ENCODE measurements around the gene INF2.
"Not testable (repeated sequence)": the region's sequence is repeated elsewhere in the genome, so short reads cannot be mapped to it uniquely, and the experiment has no call there.

INF2 gene

GRCh38 chr14:104665657-104666522, 23.5 kb upstream of the INF2 start:
- TF ChIP-seq CTCF (conservative IDR thresholded peaks at IDR 0.05), result no peak; the same call in 1 of the 2 replicates
- H3K27ac ChIP-seq, result peak overlapping the region; percentile 32

GRCh38 chr14:104666523-104666895, 22.9 kb upstream of the INF2 start:
- H3K27ac ChIP-seq, result not testable (repeated sequence)

- no peak for TF ChIP-seq CTCF (conservative IDR thresholded peaks at IDR 0.05)
- no peak overlapping the region for H3K27ac ChIP-seq
Measured at GRCh38 chr14:104666981-104667380, 22.4 kb upstream of the INF2 start.

GRCh38 chr14:104669697-104670096, 19.7 kb upstream of the INF2 start:
- TF ChIP-seq CTCF (conservative IDR thresholded peaks at IDR 0.05), result no peak
- no peak overlapping the region for H3K27ac ChIP-seq

- not testable (repeated sequence) for H3K27ac ChIP-seq
Measured at GRCh38 chr14:104671330-104671977, 18.0 kb upstream of the INF2 start.

GRCh38 chr14:104672119-104672518, 17.3 kb upstream of the INF2 start:
- not testable (repeated sequence) for H3K27ac ChIP-seq

GRCh38 chr14:104673481-104673880, 15.9 kb upstream of the INF2 start:
- TF ChIP-seq CTCF (conservative IDR thresholded peaks at IDR 0.05), result no peak
- no peak overlapping the region for H3K27ac ChIP-seq

GRCh38 chr14:104675447-104675846, 14.0 kb upstream of the INF2 start:
- no peak for TF ChIP-seq CTCF (conservative IDR thresholded peaks at IDR 0.05)
- no peak overlapping the region for H3K27ac ChIP-seq

- TF ChIP-seq CTCF (conservative IDR thresholded peaks at IDR 0.05), result no peak
- no peak overlapping the region for H3K27ac ChIP-seq
Measured at GRCh38 chr14:104676130-104676693, 13.2 kb upstream of the INF2 start.

Measured in VCaP (cell line).